SK-N-SH (cell line): Measurements from ENCODE around the gene MAST4. TPM values are rescaled to one million over a fixed set of nuclear protein-coding genes. Genes with fewer than 3 reads are reported as not detected.

Experiments used
- CTCF ChIA-PET: fragments of 300-600, 350-600 bp; formaldehyde crosslinking; extraction: SDS; loops from one replicate; lab custom pipeline; 2021; lab: Yijun Ruan, JAX
- POLR2A ChIA-PET: fragments of 350-600 bp; sonication (Branson Sonifier 250); formaldehyde crosslinking; extraction: SDS; loops from one replicate; lab custom pipeline; 2020; ENCODE audit warnings: antibody characterized with exemption, inconsistent platforms; lab: Yijun Ruan, JAX
- DNase-seq: peaks from one replicate; pipeline ENCODE4 v3.0.0; 2012
- H2AFZ ChIP-seq: fragments of 200-600 bp; sonication (generic); 2 replicates; pipeline ENCODE4 v1.8.1; 2016; ENCODE audit warnings: antibody characterized with exemption, mild to moderate bottlenecking, low read depth
- H3F3A ChIP-seq: fragments of 200-600 bp; sonication (generic); replicated peaks from 2 replicates; pipeline ENCODE3; 2016; ENCODE audit warnings: antibody characterized with exemption, mild to moderate bottlenecking; ENCODE audit not compliant: insufficient read depth
- H3K27ac ChIP-seq, 2 experiments: fragments of 200-500 bp in 1 of 2; fragments of 200-600 bp in 1 of 2; sonication (Bioruptor generic) in 1 of 2; sonication (generic), shearing (Covaris generic) in 1 of 2; 2 replicates each; pipeline versions ENCODE4 v1.5.1 to v1.6.1; 2014 to 2016; ENCODE audit warnings: low read depth in 2 of 2, inconsistent platforms in 1 of 2, low read length in 1 of 2, mild to moderate bottlenecking in 1 of 2, mixed read lengths in 1 of 2
- H3K27me3 ChIP-seq: fragments of 200-600 bp; sonication (generic), shearing (Covaris generic); 2 replicates; pipeline ENCODE4 v1.6.1; 2016; ENCODE audit warnings: mixed run types; ENCODE audit not compliant: insufficient read depth
- H3K36me3 ChIP-seq, 2 experiments: fragments of 200-500 bp in 1 of 2; fragments of 200-600 bp in 1 of 2; sonication (Bioruptor generic) in 1 of 2; sonication (generic) in 1 of 2; replicated peaks in 1 of 2; 2 replicates each; pipeline versions ENCODE3 to v1.5.1; 2014 to 2016; ENCODE audit warnings: low read length in 1 of 2, mild to moderate bottlenecking in 1 of 2; ENCODE audit not compliant: insufficient read depth in 2 of 2, control insufficient read depth in 1 of 2
- H3K4me1 ChIP-seq, 2 experiments: fragments of 200-500 bp in 1 of 2; fragments of 200-600 bp in 1 of 2; sonication (Bioruptor generic) in 1 of 2; sonication (generic), shearing (Covaris generic) in 1 of 2; 2 replicates each; pipeline versions ENCODE4 v1.5.1 to v1.6.1; 2014 to 2016; ENCODE audit warnings: low read depth in 1 of 2, low read length in 1 of 2, mixed run types in 1 of 2; ENCODE audit not compliant: insufficient read depth in 2 of 2, control insufficient read depth in 1 of 2
- H3K4me2 ChIP-seq: fragments of 200-600 bp; sonication (generic), shearing (Covaris generic); 2 replicates; pipeline ENCODE4 v1.6.1; 2017; ENCODE audit warnings: mixed run types
- H3K4me3 ChIP-seq, 2 experiments: fragments of 200-500 bp in 1 of 2; fragments of 200-600 bp in 1 of 2; sonication (Bioruptor generic) in 1 of 2; sonication (generic), shearing (Covaris generic) in 1 of 2; 2 replicates each; pipeline versions ENCODE4 v1.5.1 to v1.8.1; 2014 to 2016; ENCODE audit warnings: low read depth in 2 of 2, inconsistent platforms in 1 of 2, low read length in 1 of 2, mild to moderate bottlenecking in 1 of 2, mixed read lengths in 1 of 2, moderate library complexity in 1 of 2
- H3K79me2 ChIP-seq: fragments of 200-600 bp; sonication (generic); 2 replicates; pipeline ENCODE4 v1.8.1; 2017; ENCODE audit warnings: mild to moderate bottlenecking; ENCODE audit not compliant: insufficient read depth
- H3K9ac ChIP-seq: fragments of 200-600 bp; sonication (generic); 2 replicates; pipeline ENCODE4 v1.6.1; 2017; ENCODE audit warnings: mixed run types
- H3K9me2 ChIP-seq: fragments of 200-600 bp; sonication (generic); 2 replicates; pipeline ENCODE4 v1.6.1; 2017; ENCODE audit warnings: mixed run types
- H3K9me3 ChIP-seq: fragments of 200-600 bp; sonication (generic); 2 replicates; pipeline ENCODE4 v1.6.1; 2017; ENCODE audit warnings: mixed run types, mild to moderate bottlenecking, moderate library complexity
- H4K20me1 ChIP-seq: fragments of 200-600 bp; sonication (generic); 2 replicates; pipeline ENCODE4 v1.6.1; 2017; ENCODE audit warnings: mild to moderate bottlenecking, mixed run types; ENCODE audit not compliant: insufficient read depth
- FOSL2 ChIP-seq: IDR thresholded peaks from 2 replicates; pipeline ENCODE4 v1.4.0; 2012; ENCODE audit warnings: low read depth, mild to moderate bottlenecking, moderate library complexity, borderline replicate concordance
- GATA2 ChIP-seq: sonication (generic); formaldehyde crosslinking; IDR thresholded peaks from 2 replicates; pipeline ENCODE4 v1.5.0; 2020; ENCODE audit warnings: mild to moderate bottlenecking, missing genetic modification reagents
- IRF3 ChIP-seq: fragments of 150-350 bp; IDR thresholded peaks from 2 replicates; pipeline ENCODE4 v1.6.1; 2016; ENCODE audit warnings: mild to moderate bottlenecking, low read depth, low read length
- MXI1 ChIP-seq: IDR thresholded peaks from 2 replicates; pipeline ENCODE4 v1.6.1; 2012; ENCODE audit warnings: mild to moderate bottlenecking, low read depth, low read length, improper control_type of control experiment
- PBX3 ChIP-seq: IDR thresholded peaks from 2 replicates; pipeline ENCODE4; 2012
- SMC3 ChIP-seq: IDR thresholded peaks from 2 replicates; pipeline ENCODE4 v1.6.1; 2012; ENCODE audit warnings: low read depth, low read length, improper control_type of control experiment
- TCF12 ChIP-seq: IDR thresholded peaks from 2 replicates; pipeline ENCODE4 v1.4.0; 2012
- TEAD4 ChIP-seq: IDR thresholded peaks from 2 replicates; pipeline ENCODE4 v1.4.0; 2012; ENCODE audit warnings: mild to moderate bottlenecking, borderline replicate concordance; ENCODE audit not compliant: insufficient read depth
- USF2 ChIP-seq: fragments of 150-350 bp; IDR thresholded peaks from 2 replicates; pipeline ENCODE4 v1.6.1; 2017; ENCODE audit warnings: antibody characterized with exemption, low read length, low read depth, borderline replicate concordance
- YY1 ChIP-seq: IDR thresholded peaks from 2 replicates; pipeline ENCODE4 v1.4.0; 2012; ENCODE audit warnings: low read depth, mild to moderate bottlenecking
- WGBS: methylation state at CpG from one replicate; pipeline ENCODE4 v1.1.6; 2017; ENCODE audit warnings: low lambda C conversion rate; 5-methylcytosine and 5-hydroxymethylcytosine counted together
- polyA plus RNA-seq, 3 experiments: library from polyadenylated mRNA; depleted of rRNA; stranded (reverse); fragments of >200 nt; gene quantifications; 2 replicates each; pipeline ENCODE4 v1.2.3, GENCODE V29; 2012
- TF ChIP-seq, protein P1 (sequence below): IDR thresholded peaks from 2 replicates; pipeline ENCODE4 v1.4.0; 2012; ENCODE audit warnings: low read depth, borderline replicate concordance

Gene MAST4
- polyA plus RNA-seq, 1 of the 3 experiments (the other 2 are of a cell fraction): 2.2 TPM

DNA sequence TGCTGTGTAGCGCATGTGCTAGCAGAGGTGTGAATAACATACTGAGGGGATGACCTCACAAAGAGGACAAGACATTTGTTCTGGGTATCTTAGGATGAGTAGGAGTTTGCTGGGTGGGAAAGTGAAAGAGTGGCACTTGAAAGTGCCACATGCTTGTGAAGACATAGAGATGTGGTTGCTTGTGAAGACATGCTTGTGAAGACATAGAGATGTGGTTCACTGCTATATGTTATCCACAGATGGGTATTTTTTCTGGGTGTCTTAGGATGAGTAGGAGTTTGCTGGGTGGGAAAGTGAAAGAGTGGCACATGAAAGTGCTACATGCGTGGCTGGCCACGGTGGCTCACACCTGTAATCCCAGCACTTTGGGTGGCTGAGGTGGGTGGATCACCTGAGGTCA is 63.6 kb downstream of the MAST4 start:
- Histone ChIP-seq H2AFZ (no peak overlapping the region), H3K9me3 (no peaks in the 10 kb centered on the region), H3K27ac (no peak overlapping the region), H4K20me1 (no peaks in the 10 kb centered on the region), H3K4me1 (peaks cover 0 to 4% of the 10 kb centered on the region in 2 experiments; a peak in 2 of 4 replicates), H3K9ac (no peak overlapping the region), H3F3A (no peaks in the 10 kb centered on the region), H3K36me3 (no peaks in the 10 kb centered on the region), H3K79me2 (no peaks in the 10 kb centered on the region), H3K27me3 (no peaks in the 10 kb centered on the region), H3K4me2 (no peak overlapping the region), H3K9me2 (no peaks in the 10 kb centered on the region), H3K4me3 (no peak overlapping the region)
- POLR2A ChIA-PET: no interaction called here
- CTCF ChIA-PET: interaction anchor here (1.8 kb wide), 1 partner anchor 353 kb away, joined by 4 read pairs; no protein-coding TSS in a partner anchor
- 71% methylated on average over 1 of the region's 3 CpGs for WGBS
- no peak for DNase-seq
- no peak for TF ChIP-seq MXI1

- no peaks in the 10 kb centered on the region for H3F3A ChIP-seq
- H3K4me3 ChIP-seq: no peak overlapping the region
- no peak overlapping the region for H3K27ac ChIP-seq
- no peaks in the 10 kb centered on the region for H4K20me1 ChIP-seq
- no peak overlapping the region for H2AFZ ChIP-seq
- no peaks in the 10 kb centered on the region for H3K79me2 ChIP-seq
- no peaks in the 10 kb centered on the region for H3K27me3 ChIP-seq
- no peak overlapping the region for H3K9ac ChIP-seq
- no peak for TF ChIP-seq SMC3
- no peak for TF ChIP-seq USF2
- no peak for TF ChIP-seq TEAD4
- no peak for TF ChIP-seq TCF12
- TF ChIP-seq, all 33 proteins: peak for 0
- ChIA-PET POLR2A (no interaction called here), CTCF (no interaction called here)
- Histone ChIP-seq H3K4me1 (peaks cover 0 to 4% of the 10 kb centered on the region in 2 experiments; a peak in 2 of 4 replicates), H3K4me2 (no peak overlapping the region), H3K9me3 (no peaks in the 10 kb centered on the region), H3K9me2 (no peaks in the 10 kb centered on the region), H3K36me3 (no peaks in the 10 kb centered on the region)
- DNase-seq: no peak
- 35% methylated on average over 1 of the region's 1 CpG for WGBS
Observed at GRCh38 chr5:66660396-66660795, 64.2 kb downstream of the MAST4 start.

DNA sequence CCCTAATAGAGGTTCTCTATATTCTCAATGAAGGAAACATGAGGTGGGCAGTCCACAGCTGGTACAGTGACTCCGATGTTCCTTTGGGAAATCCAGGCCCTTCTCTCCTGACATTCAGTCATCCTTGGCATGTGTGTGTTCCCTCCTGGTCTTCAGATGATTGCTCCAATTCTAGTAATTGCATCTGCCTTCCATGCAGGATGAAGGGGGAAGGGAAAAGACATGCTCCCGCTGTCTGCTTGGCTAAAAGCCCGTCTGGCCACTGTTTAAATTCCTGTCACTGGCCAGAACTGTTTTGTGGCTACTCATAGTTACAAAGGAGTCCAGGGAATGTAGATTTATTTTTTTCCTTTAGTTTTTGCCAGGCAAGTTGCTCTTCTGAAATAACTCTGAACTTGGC is 65.0 kb downstream of the MAST4 start:
- no peaks in the 10 kb centered on the region for H3K36me3 ChIP-seq
- peaks cover 0 to 4% of the 10 kb centered on the region in 2 experiments; a peak in 2 of 4 replicates for H3K4me1 ChIP-seq
- no peak overlapping the region for H3K27ac ChIP-seq
- no peaks in the 10 kb centered on the region for H3F3A ChIP-seq
- H3K27me3 ChIP-seq: no peaks in the 10 kb centered on the region
- H3K9me3 ChIP-seq: no peaks in the 10 kb centered on the region
- no peak overlapping the region for H3K4me2 ChIP-seq
- no peaks in the 10 kb centered on the region for H4K20me1 ChIP-seq
- CTCF ChIA-PET: interaction anchor here (0.9 kb wide), 1 partner anchor 96 kb away, joined by 3 read pairs; no protein-coding TSS in a partner anchor
- no peak overlapping the region for H2AFZ ChIP-seq
- DNase-seq: no peak
- H3K4me3 ChIP-seq: no peak overlapping the region
- WGBS: 37% methylated on average over 3 of the region's 3 CpGs
- no peaks in the 10 kb centered on the region for H3K79me2 ChIP-seq
- TF ChIP-seq YY1 (no peak), FOSL2 (no peak), TCF12 (no peak), SMC3 (no peak), IRF3 (no peak), TEAD4 (no peak), PBX3 (no peak), GATA2 (no peak)
- TF ChIP-seq, protein P1, sequence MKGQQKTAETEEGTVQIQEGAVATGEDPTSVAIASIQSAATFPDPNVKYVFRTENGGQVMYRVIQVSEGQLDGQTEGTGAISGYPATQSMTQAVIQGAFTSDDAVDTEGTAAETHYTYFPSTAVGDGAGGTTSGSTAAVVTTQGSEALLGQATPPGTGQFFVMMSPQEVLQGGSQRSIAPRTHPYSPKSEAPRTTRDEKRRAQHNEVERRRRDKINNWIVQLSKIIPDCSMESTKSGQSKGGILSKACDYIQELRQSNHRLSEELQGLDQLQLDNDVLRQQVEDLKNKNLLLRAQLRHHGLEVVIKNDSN: no peak
- H3K9ac ChIP-seq: no peak overlapping the region
- POLR2A ChIA-PET: no interaction called here
- H3K9me2 ChIP-seq: no peaks in the 10 kb centered on the region
